ENCODE measurements around the gene C2CD4B.

Gene C2CD4B

GRCh38 chr15:62165104-62165792, at the start of gene C2CD4B:
Gene C2CD4B, minus strand, starts transcription at chr15:62165285. Its CDS starts 301 bp downstream, at chr15:62164984.
- no peak within 1 kb of the TSS for H3K4me3 ChIP-seq (ENCODE audit: low read length)
- DNase-seq (ENCODE audit: low read depth): no peak

GRCh38 chr15:62212741-62213140, 47.7 kb upstream of the C2CD4B start:
- TF ChIP-seq CTCF (conservative IDR thresholded peaks at IDR 0.05; ENCODE audit: low read length): no peak
- DNase-seq (ENCODE audit: low read depth): no peak
- H3K4me3 ChIP-seq (ENCODE audit: low read length): no peak overlapping the region

More at GRCh38 chr15:62165104-62165792, at the start of gene C2CD4B:
- no peak for TF ChIP-seq CTCF (conservative IDR thresholded peaks at IDR 0.05; ENCODE audit: low read length)

GRCh38 chr15:62211348-62211747, 46.3 kb upstream of the C2CD4B start:
- TF ChIP-seq CTCF (conservative IDR thresholded peaks at IDR 0.05; ENCODE audit: low read length): no peak
- no peak for DNase-seq (ENCODE audit: low read depth)
- no peak overlapping the region for H3K4me3 ChIP-seq (ENCODE audit: low read length)

- no peak for TF ChIP-seq CTCF (conservative IDR thresholded peaks at IDR 0.05; ENCODE audit: low read length)
- H3K4me3 ChIP-seq (ENCODE audit: low read length): no peak overlapping the region
- no peak for DNase-seq (ENCODE audit: low read depth)
Observed at GRCh38 chr15:62209821-62210220, 44.7 kb upstream of the C2CD4B start.

- no peak for TF ChIP-seq CTCF (conservative IDR thresholded peaks at IDR 0.05; ENCODE audit: low read length)
- no peak for DNase-seq (ENCODE audit: low read depth)
- H3K4me3 ChIP-seq (ENCODE audit: low read length): no peak overlapping the region
Observed at GRCh38 chr15:62209322-62209721, 44.2 kb upstream of the C2CD4B start.

GRCh38 chr15:62208884-62209283, 43.8 kb upstream of the C2CD4B start:
- TF ChIP-seq CTCF (conservative IDR thresholded peaks at IDR 0.05; ENCODE audit: low read length): no peak
- DNase-seq (ENCODE audit: low read depth): no peak
- no peak overlapping the region for H3K4me3 ChIP-seq (ENCODE audit: low read length)

- H3K4me3 ChIP-seq (ENCODE audit: low read length): no peak overlapping the region
- no peak for TF ChIP-seq CTCF (conservative IDR thresholded peaks at IDR 0.05; ENCODE audit: low read length)
- DNase-seq (ENCODE audit: low read depth): no peak
Observed at GRCh38 chr15:62208367-62208766, 43.3 kb upstream of the C2CD4B start.

Data from AG10803 (cell line).